GM19328 (cell line): ENCODE measurements around the gene LRRC2.
"Not testable (repeated sequence)": the region's sequence is repeated elsewhere in the genome, so short reads cannot be mapped to it uniquely, and the experiment has no call there.

Experiments used
- ATAC-seq: cut with Tn5 transposase; IDR thresholded peaks from one replicate; pipeline ENCODE4 v1.9.1; 2021; ENCODE audit warnings: mild to moderate bottlenecking, moderate library complexity; ENCODE audit not compliant: unreplicated experiment

Gene LRRC2

GRCh38 chr3:46558184-46559043 is 7.7 kb downstream of the LRRC2 start:
- ATAC-seq, result peak; percentile 80

GRCh38 chr3:46557814-46558183 is 8.3 kb downstream of the LRRC2 start:
- no peak for ATAC-seq

GRCh38 chr3:46553154-46553553 is 12.9 kb downstream of the LRRC2 start:
- no peak for ATAC-seq

- ATAC-seq, result no peak
Measured at GRCh38 chr3:46552538-46552937, 13.6 kb downstream of the LRRC2 start.

GRCh38 chr3:46551615-46552014 is 14.5 kb downstream of the LRRC2 start:
- no peak for ATAC-seq

GRCh38 chr3:46549989-46550388 is 16.1 kb downstream of the LRRC2 start:
- no peak for ATAC-seq

GRCh38 chr3:46549408-46549904 is 16.6 kb downstream of the LRRC2 start:
- no peak for ATAC-seq

GRCh38 chr3:46548611-46549010 is 17.5 kb downstream of the LRRC2 start:
- ATAC-seq, result not testable (repeated sequence)

- ATAC-seq, result no peak
Measured at GRCh38 chr3:46546896-46547440, 19.1 kb downstream of the LRRC2 start.

GRCh38 chr3:46545818-46546630 is 20.1 kb downstream of the LRRC2 start:
- ATAC-seq, result no peak

GRCh38 chr3:46544771-46545503 is 21.2 kb downstream of the LRRC2 start:
- no peak for ATAC-seq

- no peak for ATAC-seq
Measured at GRCh38 chr3:46542801-46543201, 23.3 kb downstream of the LRRC2 start.

- ATAC-seq, result no peak
Measured at GRCh38 chr3:46542344-46542743, 23.8 kb downstream of the LRRC2 start.

- ATAC-seq, result no peak
Measured at GRCh38 chr3:46541835-46542234, 24.3 kb downstream of the LRRC2 start.

GRCh38 chr3:46540550-46540949 is 25.6 kb downstream of the LRRC2 start:
- ATAC-seq, result no peak

GRCh38 chr3:46539443-46540005 is 26.6 kb downstream of the LRRC2 start:
- ATAC-seq, result no peak

- peak; percentile 86 for ATAC-seq
Measured at GRCh38 chr3:46538803-46539442, 27.2 kb downstream of the LRRC2 start.

GRCh38 chr3:46538425-46538802 is 27.7 kb downstream of the LRRC2 start:
- ATAC-seq, result not testable (repeated sequence)

GRCh38 chr3:46537779-46538178 is 28.3 kb downstream of the LRRC2 start:
- no peak for ATAC-seq

GRCh38 chr3:46537316-46537715 is 28.8 kb downstream of the LRRC2 start:
- no peak for ATAC-seq
